Endometrium (tissue), 2 donors: Measurements from ENCODE around the gene RAPGEF2.
"Not testable (repeated sequence)": the region's sequence is repeated elsewhere in the genome, so short reads cannot be mapped to it uniquely, and the experiment has no call there.

Experiments
- FAIRE-seq: peaks from 2 replicates; lab custom pipeline; 2012; peaks lifted over from hg19 to GRCh38; lab: Jason Lieb, UNC
- donor health status: control.
- donor health status: control.

The RAPGEF2 gene, protein sequence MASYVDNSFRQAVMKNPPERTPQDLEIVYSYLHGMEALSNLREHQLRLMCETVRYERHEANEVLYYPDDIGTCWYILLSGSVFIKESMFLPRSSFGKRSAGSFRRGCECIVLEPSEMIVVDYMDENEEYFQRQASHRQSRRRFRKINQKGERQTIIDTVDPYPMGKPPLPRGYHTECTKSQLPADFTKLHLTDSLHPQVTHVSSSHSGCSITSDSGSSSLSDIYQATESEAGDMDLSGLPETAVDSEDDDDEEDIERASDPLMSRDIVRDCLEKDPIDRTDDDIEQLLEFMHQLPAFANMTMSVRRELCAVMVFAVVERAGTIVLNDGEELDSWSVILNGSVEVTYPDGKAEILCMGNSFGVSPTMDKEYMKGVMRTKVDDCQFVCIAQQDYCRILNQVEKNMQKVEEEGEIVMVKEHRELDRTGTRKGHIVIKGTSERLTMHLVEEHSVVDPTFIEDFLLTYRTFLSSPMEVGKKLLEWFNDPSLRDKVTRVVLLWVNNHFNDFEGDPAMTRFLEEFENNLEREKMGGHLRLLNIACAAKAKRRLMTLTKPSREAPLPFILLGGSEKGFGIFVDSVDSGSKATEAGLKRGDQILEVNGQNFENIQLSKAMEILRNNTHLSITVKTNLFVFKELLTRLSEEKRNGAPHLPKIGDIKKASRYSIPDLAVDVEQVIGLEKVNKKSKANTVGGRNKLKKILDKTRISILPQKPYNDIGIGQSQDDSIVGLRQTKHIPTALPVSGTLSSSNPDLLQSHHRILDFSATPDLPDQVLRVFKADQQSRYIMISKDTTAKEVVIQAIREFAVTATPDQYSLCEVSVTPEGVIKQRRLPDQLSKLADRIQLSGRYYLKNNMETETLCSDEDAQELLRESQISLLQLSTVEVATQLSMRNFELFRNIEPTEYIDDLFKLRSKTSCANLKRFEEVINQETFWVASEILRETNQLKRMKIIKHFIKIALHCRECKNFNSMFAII (N-terminal part only)

DNA sequence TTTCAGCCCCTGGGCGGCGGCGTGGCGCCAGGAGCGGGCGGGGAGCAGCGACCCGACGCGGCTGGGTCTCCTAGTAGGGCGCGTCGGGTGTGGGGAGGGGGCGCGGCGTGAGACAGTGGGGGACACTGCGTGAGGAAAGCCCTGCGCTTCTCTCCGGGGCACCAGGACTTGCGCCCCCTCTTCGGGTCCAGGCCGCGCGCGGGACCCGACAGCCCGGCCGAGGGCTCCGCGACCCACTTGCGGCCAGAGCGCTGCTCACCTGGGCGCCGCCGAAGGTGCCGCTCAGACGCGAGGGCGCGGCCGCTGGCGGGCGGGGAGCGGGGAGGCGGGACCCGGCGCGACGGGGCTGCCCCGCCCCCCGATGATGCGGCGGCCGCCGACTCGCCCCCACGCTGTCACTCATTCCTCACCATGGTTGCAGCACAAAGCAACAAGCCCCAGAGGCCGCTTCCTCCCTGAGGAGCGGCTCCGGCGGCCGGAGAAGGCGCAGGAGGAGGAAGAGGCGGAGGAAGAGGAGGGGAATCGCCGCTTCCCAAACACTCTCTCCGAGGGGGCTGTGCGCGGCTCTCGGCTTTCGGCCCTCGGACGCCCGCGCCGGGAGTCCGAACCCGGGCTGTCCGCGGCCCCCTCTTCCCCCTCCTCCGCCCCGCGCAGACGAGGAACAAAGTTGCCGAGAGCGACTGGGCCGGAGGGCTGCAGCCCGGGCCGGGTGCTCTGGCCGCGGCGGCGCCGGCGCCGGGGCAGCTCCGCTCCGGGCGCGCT is at the start of gene RAPGEF2:
RAPGEF2 (plus strand) TSS at position 458 of the 762 bp plus-strand sequence. CDS start 1,084 bp downstream, outside the sequence.
- no peak for FAIRE-seq

DNA sequence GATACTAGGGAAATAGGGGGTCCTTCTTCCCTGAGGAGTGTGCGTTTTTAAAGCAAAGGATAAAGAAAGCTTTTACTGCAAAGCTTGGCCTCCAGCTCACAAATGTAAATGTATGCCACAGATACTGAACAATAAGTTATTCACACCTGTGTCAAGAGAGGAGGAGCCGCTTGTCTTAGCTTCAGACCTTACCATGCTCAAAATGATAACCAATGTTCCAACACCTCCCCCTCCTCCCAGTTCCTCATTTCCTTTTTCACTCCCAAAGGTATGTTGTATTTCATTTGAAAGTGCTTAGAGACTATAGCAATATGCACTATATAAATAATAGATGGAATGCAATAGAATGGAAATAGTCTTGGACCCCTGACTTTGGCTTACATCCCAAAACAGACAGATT is 47.0 kb upstream of the RAPGEF2 start:
- FAIRE-seq = no peak

DNA sequence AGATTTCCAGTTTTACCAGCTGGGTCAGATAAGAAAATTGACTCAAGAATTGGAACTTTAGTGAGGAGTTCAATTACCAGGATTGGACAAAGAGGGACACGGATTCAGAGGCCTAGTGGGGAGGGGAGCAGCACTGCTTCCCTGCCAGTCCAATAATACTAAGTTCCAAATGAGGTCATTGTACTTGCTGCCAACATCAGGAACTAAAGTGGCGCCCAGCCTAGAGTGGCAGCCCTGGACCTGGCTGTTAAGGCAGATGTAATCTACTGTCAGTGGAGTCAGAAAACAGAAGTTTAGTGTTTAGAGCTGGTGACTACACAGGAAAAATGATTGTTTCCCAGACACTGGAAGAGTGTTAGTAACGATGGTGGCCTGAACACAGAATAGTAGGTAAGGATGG is 42.7 kb upstream of the RAPGEF2 start:
- FAIRE-seq = no peak

DNA sequence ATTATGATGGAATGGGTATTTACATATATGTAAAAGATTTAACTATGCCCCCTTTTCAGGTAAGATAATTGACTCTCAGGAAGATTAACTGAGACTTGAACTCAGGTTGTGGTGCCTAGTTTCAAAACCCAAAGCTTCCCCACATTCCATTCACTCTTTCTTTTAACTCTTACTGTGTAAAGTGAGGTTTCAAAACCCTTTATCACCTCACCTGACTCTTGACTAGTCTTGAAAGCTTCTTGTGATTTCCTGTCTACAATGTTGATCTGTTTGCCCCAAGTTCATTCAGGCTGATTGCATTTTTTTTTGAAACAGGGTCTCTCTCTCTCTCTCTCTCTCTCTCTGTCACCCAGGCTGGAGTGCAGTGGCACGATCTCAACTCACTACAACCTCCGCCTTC is 40.5 kb upstream of the RAPGEF2 start:
- FAIRE-seq = no peak

DNA sequence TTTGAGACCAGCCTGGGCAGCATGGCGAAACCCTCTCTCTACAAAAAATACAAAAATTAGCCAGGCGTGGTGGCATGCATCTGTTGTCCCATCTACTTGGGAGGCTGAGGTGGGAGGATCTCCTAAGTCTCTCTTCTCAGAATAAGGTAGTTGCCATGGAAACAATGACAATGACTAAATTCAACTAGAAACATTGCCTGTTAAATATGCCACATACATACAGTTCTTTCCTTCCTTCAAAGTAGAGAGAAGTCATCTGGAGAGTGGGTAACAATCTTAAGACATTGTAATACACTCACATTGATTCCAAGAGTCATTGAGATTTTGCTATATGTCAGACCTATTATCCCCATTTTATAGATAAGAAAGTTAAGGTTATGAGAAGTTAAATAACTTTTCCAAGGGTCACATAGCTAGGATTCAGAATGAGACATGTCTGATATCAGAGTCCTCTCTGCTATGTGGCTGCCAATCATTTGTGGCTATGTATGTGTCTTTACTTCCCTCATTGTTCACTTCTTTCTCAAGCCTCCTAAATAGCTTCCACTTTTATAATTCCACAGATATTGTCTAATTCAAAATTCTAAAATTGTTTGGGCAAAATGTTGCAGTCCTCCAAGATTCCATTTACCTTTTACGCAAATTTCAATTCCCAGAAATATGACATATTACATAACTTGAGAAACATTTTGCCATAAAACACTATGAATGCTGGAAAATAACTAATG is 37.2 kb upstream of the RAPGEF2 start:
- FAIRE-seq = no peak

- not testable (repeated sequence) for FAIRE-seq
These were observed 34.7 kb upstream of the RAPGEF2 start for GRCh38 chr4:159068139-159068538.

GRCh38 chr4:159069922-159070321 is 33.0 kb upstream of the RAPGEF2 start:
- FAIRE-seq = no peak

DNA sequence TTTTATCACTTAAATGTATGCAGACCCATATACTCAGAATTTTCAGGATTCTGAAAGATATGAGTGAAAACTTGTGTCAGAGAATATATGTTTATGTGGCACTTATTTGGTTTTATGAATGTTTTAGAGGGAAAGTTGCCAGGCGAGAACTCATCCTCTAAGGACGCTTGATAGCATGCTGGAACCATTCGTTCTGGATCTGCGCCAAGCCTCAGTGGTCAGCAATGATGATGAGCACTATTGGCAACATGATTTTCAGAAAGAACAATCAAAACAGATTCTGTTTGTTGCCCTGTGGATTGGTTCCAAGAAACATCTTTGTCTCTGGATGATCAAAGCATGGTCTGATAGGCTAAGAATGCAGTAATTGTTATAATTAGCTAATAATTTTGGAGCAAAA is 32.1 kb upstream of the RAPGEF2 start:
- FAIRE-seq = no peak

DNA sequence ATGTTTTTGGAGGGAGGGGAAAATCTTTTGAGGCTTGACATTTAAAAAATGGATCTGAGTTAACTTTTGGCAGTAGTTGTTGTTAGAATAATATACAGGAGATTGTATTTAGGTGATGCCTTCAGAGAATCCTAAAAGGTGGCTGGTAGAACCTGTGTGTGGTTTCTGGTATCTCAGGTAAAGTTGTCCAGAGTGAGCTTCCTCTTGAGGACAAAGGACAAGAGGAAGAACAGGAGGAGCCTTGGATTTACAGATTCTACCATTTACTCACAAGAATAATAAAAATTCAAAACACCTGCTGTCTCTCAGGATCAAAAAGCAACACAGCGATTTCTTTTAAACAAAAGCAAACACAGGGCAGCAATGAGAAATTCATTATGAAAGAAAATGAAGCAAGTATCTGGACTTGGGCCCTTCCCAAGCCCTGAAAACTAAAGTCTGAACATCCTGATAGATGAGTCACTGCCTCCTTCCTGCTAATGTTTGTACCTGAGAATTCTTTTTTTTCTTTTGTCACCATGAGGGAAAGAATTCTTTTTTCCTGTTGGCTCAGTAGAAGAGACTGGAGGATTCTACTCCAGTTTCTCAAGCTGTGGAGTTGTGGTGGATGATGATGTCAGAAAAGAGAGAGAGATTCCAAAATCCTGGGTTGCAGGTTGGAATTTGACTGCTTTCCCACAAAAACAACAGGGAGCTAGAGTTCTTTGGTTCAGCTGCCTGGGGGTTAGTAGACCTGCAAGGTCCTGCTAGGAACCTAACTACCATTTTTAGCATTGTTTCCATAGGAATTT is 31.5 kb upstream of the RAPGEF2 start:
- no peak for FAIRE-seq

DNA sequence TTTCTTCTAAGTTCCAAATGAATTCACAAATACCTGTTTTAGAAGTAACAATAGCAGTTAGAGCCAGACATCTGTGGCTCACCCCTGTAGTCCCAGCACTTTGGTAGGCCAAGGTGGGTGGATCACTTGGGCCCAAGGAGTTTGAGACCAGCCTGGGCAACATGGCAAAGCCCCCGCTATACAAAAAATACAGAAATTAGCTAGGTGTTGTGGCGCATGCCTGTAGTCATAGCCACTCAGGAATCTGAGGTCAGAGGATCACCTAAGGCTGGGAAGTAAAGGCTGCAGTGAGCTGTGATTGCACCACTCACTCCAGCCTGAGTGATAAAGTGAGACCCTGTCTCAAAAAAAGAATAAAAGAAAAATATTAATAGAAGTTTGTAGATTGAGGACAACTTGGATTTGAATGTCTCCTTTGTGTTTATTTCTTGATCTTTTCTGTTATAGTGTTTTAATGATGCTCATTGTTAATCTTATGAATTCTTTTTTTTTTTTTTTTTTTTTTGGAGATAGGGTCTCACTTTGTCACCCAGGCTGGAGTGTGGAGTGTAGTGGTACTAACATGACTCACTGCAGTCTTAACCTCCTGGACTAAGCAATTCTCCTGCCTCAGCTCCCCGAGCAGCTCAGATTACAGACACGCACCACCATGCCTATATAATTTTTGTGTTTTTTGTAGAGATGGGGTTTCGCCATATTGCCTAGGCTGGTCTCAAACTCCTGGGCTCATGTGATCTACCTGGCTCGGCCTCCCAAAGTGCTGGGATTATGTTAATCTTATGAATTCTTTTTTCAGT is 30.7 kb upstream of the RAPGEF2 start:
- no peak for FAIRE-seq

GRCh38 chr4:159075531-159075932 is 27.3 kb upstream of the RAPGEF2 start:
- no peak for FAIRE-seq

GRCh38 chr4:159077018-159077417 is 25.9 kb upstream of the RAPGEF2 start:
- not testable (repeated sequence) for FAIRE-seq

- peak; percentile 4 for FAIRE-seq
These were observed 25.0 kb upstream of the RAPGEF2 start for GRCh38 chr4:159077702-159078495.

GRCh38 chr4:159079074-159079473 is 23.8 kb upstream of the RAPGEF2 start:
- FAIRE-seq = no peak

GRCh38 chr4:159086606-159087005 is 16.3 kb upstream of the RAPGEF2 start:
- no peak for FAIRE-seq

GRCh38 chr4:159090255-159090654 is 12.6 kb upstream of the RAPGEF2 start:
- no peak for FAIRE-seq

- not testable (repeated sequence) for FAIRE-seq
These were observed 8.7 kb upstream of the RAPGEF2 start for GRCh38 chr4:159094156-159094555.

DNA sequence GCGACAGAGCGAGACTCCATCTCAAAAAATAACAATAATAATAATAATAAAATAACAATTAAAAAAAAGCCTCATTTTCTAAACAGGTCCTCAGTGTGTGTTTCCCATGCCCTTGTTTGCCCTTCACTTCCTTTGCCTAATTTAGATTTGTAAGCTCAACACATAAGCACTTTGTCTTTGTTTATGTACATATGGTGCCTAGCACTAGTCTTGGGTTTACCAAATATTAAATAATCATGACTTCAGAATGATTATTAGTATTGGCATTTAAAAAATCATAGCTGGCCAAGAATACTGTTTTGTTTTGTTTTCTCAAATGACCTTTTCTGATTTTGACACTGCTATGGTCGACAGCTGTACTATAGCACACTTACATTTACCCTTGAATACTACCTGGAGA is 6.4 kb upstream of the RAPGEF2 start:
- no peak for FAIRE-seq

DNA sequence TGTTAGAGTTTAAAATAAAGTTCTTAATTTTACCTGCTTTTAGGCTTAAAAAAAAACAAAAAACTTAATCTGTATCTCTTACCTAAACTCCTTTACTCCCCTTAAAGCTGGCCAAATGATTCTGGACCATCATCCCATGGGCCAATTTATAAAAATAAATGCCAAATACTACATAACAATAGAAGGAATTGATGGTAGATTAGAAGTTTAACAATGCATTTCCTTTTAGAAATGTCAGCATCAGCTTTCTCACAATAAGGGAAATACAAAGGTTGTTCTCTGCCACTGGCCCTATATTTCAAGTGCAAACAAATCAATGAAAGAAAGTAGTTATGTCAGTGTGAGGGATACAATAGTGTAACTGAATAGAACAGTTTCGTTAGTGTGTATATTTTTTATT is 5.7 kb upstream of the RAPGEF2 start:
- peak; percentile 15 for FAIRE-seq
